ENCODE data around the gene KIAA0586. TPM values are rescaled to one million over a fixed set of nuclear protein-coding genes. Genes with fewer than 3 reads are reported as not detected.

KIAA0586 gene
- total RNA-seq, 1 experiment from 2014 or later, result 13.5 TPM

- no TSS peak for BruUV-seq (replicated peaks)
- no peak overlapping the region for H3K27ac Mint-ChIP-seq (ENCODE audit: unreplicated experiment)
- no peaks in the 10 kb centered on the region for H3K4me1 Mint-ChIP-seq (ENCODE audit: low read depth, unreplicated experiment)
- peaks cover 3% of the 10 kb centered on the region for H3K36me3 Mint-ChIP-seq (ENCODE audit: insufficient read depth, unreplicated experiment)
- no peak for TF ChIP-seq CTCF (IDR thresholded peaks at IDR 0.05; ENCODE audit: insufficient read depth in 1 of 2, low read depth in 1 of 2, low read length in 1 of 2, severe bottlenecking in 1 of 2, unreplicated experiment in 1 of 2)
- ChIA-PET CTCF (no interaction called here), POLR2A (no interaction called here)
- DNase-seq, result no peak
- Histone ChIP-seq H3K4me3 (ENCODE audit: low read depth, low read length) (no peak overlapping the region), H3K4me1 (no peaks in the 10 kb centered on the region; the same call in 1 of the 2 replicates), H3K9me3 (no peaks in the 10 kb centered on the region), H3K36me3 (ENCODE audit: control insufficient read depth, insufficient read depth, low read length) (0 out of 2 replicates have a peak, but pooled peaks cover 1% of the 10 kb centered on the region), H3K27me3 (replicated peaks; ENCODE audit: control insufficient read depth, insufficient read depth, low read length) (no peaks in the 10 kb centered on the region)
- H3K9me3 Mint-ChIP-seq (ENCODE audit: unreplicated experiment), result no peaks in the 10 kb centered on the region
- H3K27me3 Mint-ChIP-seq (ENCODE audit: insufficient read depth, unreplicated experiment), result no peaks in the 10 kb centered on the region
- intact Hi-C loops (cut with micrococcal nuclease; ENCODE audit: unreplicated experiment), result no loop called here
- no peak overlapping the region for H3K4me3 Mint-ChIP-seq (ENCODE audit: unreplicated experiment)
Measured at GRCh38 chr14:58460772-58461171, 33.3 kb downstream of the KIAA0586 start.

DNA sequence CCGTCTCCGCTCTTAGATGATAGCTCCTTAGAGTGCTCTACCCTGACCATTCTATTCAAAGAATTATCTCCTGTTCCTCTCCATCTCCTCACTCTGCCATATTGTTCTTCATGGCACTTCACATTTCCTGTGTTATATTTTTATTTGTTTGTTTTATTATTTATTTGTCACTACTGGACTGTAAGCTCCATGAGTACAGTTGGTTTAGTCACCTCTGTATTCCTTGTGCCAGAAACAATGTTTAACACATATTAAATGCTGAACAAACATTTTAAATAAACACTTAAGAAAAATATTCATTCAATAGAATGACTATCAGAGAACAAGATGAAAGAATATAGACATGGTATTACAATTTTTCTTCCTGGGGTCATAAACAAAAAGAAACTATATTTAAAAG is 35.6 kb downstream of the KIAA0586 start:
- no TSS peak for BruUV-seq (replicated peaks)
- H3K4me1 ChIP-seq, result no peaks in the 10 kb centered on the region; the same call in 1 of the 2 replicates
- H3K27ac Mint-ChIP-seq (ENCODE audit: unreplicated experiment), result no peak overlapping the region
- POLR2A ChIA-PET, result no interaction called here
- 0 out of 2 replicates have a peak, but pooled peaks cover 1% of the 10 kb centered on the region for H3K36me3 ChIP-seq (ENCODE audit: control insufficient read depth, insufficient read depth, low read length)
- H3K9me3 ChIP-seq, result no peaks in the 10 kb centered on the region
- CTCF ChIA-PET, result no interaction called here
- no peaks in the 10 kb centered on the region for H3K27me3 ChIP-seq (replicated peaks; ENCODE audit: control insufficient read depth, insufficient read depth, low read length)
- H3K9me3 Mint-ChIP-seq (ENCODE audit: unreplicated experiment), result no peaks in the 10 kb centered on the region
- H3K4me3 Mint-ChIP-seq (ENCODE audit: unreplicated experiment), result no peak overlapping the region
- H3K4me1 Mint-ChIP-seq (ENCODE audit: low read depth, unreplicated experiment), result no peaks in the 10 kb centered on the region
- H3K36me3 Mint-ChIP-seq (ENCODE audit: insufficient read depth, unreplicated experiment), result peaks cover 4% of the 10 kb centered on the region
- no peaks in the 10 kb centered on the region for H3K27me3 Mint-ChIP-seq (ENCODE audit: insufficient read depth, unreplicated experiment)
- intact Hi-C loops (cut with micrococcal nuclease; ENCODE audit: unreplicated experiment), result no loop called here
- TF ChIP-seq CTCF (IDR thresholded peaks at IDR 0.05; ENCODE audit: insufficient read depth in 1 of 2, low read depth in 1 of 2, low read length in 1 of 2, severe bottlenecking in 1 of 2, unreplicated experiment in 1 of 2), result no peak
- no peak for DNase-seq
- no peak overlapping the region for H3K4me3 ChIP-seq (ENCODE audit: low read depth, low read length)

- no TSS peak for BruUV-seq (replicated peaks)
Measured at GRCh38 chr14:58464652-58465051, 37.1 kb downstream of the KIAA0586 start.

More at GRCh38 chr14:58464652-58465051, 37.1 kb downstream of the KIAA0586 start:
- no peaks in the 10 kb centered on the region for H3K27me3 Mint-ChIP-seq (ENCODE audit: insufficient read depth, unreplicated experiment)
- Histone ChIP-seq H3K4me1 (no peaks in the 10 kb centered on the region; the same call in 1 of the 2 replicates), H3K9me3 (no peaks in the 10 kb centered on the region), H3K27me3 (replicated peaks; ENCODE audit: control insufficient read depth, insufficient read depth, low read length) (no peaks in the 10 kb centered on the region), H3K4me3 (ENCODE audit: low read depth, low read length) (no peak overlapping the region), H3K36me3 (ENCODE audit: control insufficient read depth, insufficient read depth, low read length) (0 out of 2 replicates have a peak, but pooled peaks cover 1% of the 10 kb centered on the region)
- intact Hi-C loops (cut with micrococcal nuclease; ENCODE audit: unreplicated experiment), result no loop called here
- no peaks in the 10 kb centered on the region for H3K9me3 Mint-ChIP-seq (ENCODE audit: unreplicated experiment)
- H3K4me3 Mint-ChIP-seq (ENCODE audit: unreplicated experiment), result no peak overlapping the region
- H3K27ac Mint-ChIP-seq (ENCODE audit: unreplicated experiment), result no peak overlapping the region
- CTCF ChIA-PET, result no interaction called here
- no peaks in the 10 kb centered on the region for H3K4me1 Mint-ChIP-seq (ENCODE audit: low read depth, unreplicated experiment)
- peaks cover 14% of the 10 kb centered on the region for H3K36me3 Mint-ChIP-seq (ENCODE audit: insufficient read depth, unreplicated experiment)
- no peak for TF ChIP-seq CTCF (IDR thresholded peaks at IDR 0.05; ENCODE audit: insufficient read depth in 1 of 2, low read depth in 1 of 2, low read length in 1 of 2, severe bottlenecking in 1 of 2, unreplicated experiment in 1 of 2)
- DNase-seq, result no peak
- POLR2A ChIA-PET, result no interaction called here
